KBM-7 (cell line): ENCODE data around the gene SLC66A3.

Experiments used
- DNase-seq: peaks from one replicate; pipeline ENCODE4 v3.0.0-alpha.2; 2015
- in situ Hi-C: fragments of 300-500 bp; cut with MboI; formaldehyde crosslinking; loops from 2 replicates; pipeline ENCODE4 v1.14.3; 2020; ENCODE audit warnings: low sequenced_read_pairs, low pct_unique_long_range_greater_than_20kb, mixed read lengths

SLC66A3 gene

DNA sequence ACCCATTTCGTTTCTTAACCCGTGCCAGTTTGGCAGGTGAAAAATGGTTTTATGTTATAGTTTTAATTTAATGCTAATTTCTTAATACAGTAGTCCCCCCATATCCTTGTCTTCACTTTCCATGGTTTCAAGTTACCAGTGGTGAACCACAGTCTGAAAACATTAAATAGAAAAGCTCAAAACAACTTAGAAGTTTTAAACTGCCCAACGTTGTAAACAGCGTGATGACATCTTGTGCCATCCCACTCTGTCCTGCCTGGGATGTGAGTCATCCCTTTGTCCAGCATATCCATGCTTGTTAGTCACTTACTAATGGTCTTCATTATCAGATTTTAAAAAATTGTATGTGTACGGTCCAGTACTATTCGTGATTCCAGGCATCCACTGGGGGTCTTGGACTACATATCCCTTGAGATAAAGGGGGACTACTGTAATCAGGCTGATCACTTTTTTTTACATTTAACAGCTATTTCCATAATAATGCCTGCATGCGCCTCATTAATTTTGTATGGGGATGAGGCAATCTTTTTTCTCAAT is 31.9 kb downstream of the SLC66A3 start:
- in situ Hi-C loops, result no loop called here
- no peak for DNase-seq

DNA sequence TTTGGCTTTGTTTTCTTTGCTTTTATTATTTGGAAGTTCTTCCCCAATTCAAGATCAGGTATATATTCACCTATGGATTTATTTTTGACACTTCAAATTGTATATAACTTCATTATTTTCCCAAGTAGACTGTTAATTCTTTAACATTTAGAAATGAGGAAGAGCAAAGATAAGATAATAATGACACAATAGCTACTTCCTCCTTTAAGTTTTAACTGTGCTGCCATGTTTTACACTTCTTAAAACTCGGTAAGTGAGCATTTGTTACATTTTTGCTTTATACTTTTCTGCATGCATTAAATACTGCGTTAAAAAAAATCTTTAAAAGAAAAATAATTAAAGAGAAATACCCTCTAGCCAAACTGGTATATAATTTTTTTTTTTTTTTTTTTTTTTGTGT is 32.5 kb downstream of the SLC66A3 start:
- DNase-seq, result peak; percentile 28
- in situ Hi-C loops, result no loop called here

GRCh38 chr2:11196246-11196645 is 41.0 kb downstream of the SLC66A3 start:
- no peak for DNase-seq
- in situ Hi-C loops, result no loop called here

DNA sequence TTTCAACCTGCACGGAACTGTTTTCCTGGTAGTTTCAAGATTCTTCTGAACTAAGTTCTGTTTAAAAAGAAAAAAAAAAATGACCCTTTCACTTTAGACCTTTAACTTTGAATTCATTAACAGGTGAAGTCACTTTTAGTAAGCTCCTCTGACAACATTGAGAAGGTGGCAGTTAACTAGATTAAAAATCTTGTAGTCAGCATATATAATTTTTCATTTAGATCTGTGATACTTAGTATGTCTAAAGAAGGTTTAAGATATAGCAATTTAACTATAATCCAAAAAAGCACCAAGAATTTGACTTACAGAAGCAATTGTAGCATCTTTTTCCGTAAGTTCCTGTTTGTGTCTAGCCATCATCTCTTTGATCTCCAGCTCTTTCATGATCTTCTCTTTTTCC is 45.4 kb downstream of the SLC66A3 start:
- DNase-seq, result no peak
- in situ Hi-C loops, result no loop called here

- in situ Hi-C loops, result no loop called here
Measured at GRCh38 chr2:11201969-11202368, 46.7 kb downstream of the SLC66A3 start.

DNA sequence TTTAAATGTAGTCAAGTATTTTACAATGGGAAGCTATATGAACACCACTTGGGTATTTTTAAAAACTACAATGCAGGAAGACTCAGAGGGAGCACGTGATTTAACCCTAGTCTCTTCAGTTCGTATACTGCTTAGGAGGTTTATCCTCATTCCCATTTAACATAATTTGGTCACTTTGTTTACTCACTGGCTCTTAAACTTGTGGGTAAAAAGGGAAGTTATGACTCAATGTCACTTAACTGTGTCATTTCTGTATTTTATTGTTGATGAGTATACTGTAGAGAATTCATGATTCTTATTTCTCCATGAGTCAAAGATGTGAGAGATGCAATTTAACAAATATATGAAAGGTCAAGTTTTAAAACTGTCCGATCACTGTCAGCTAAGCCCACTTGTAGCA is 48.2 kb downstream of the SLC66A3 start:
- DNase-seq, result peak; percentile 36
- in situ Hi-C loops, result no loop called here

More at GRCh38 chr2:11201969-11202368, 46.7 kb downstream of the SLC66A3 start:
- no peak for DNase-seq

DNA sequence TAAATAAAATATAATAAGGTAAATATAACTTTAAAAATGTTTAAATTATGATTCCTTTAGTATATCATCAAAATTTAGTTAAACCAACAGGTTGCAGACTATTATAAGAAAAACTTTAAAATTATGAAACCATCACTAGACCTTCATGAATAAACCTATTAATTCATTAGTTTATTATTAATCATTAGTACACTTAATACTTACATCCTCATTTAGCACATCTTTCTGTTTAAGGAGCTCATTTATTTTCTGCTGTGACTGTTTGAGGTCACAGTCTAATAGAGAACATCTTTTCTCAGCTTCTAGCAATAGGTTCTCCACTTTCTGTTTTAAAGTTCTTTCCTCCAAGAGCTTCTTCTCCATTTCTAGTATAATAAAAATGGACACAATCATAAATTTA is 52.8 kb downstream of the SLC66A3 start:
- DNase-seq, result no peak
- in situ Hi-C loops, result no loop called here

DNA sequence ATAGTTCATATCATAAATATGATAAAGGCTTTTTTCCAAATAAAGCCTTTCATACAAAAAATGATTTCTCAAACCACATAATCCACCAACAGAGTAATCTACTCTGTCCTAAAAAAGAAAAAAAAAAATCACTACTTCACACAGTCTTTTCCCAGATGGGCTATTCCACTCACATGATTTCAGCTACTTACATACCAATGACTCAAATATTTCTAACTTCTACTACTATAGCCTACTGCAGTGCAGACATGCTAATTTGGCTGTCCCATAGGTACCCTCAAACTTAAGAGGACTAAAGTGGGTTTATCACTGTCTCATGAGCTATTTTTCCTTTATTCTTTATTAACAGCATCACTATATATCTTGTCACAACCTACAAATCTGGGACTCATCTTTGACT is 57.4 kb downstream of the SLC66A3 start:
- in situ Hi-C loops, result no loop called here

GRCh38 chr2:11213090-11213638 is 57.9 kb downstream of the SLC66A3 start:
- in situ Hi-C loops, result no loop called here
- DNase-seq, result no peak

More for the DNA sequence above, 57.4 kb downstream of the SLC66A3 start:
- DNase-seq, result no peak

- in situ Hi-C loops, result no loop called here
- DNase-seq, result no peak
Measured at GRCh38 chr2:11213975-11214374, 58.7 kb downstream of the SLC66A3 start.

DNA sequence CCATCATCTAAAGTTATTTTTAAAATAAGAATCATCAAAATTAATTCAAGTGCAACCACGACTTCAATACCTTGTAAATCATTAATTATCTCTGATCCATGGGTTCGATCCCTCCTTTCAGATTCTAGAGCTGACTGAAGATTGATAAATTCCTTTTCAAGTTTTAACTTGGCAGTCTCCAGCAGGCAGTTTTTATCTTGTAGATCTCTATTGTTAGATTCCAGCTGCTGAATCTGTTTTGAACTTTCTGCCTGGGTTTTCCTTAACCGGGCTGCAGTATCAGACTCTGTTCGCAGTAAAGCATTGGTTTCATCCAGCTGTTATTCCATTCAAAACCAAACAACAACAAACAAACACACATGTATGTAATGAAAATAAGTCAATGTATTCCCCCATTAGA is 59.5 kb downstream of the SLC66A3 start:
- in situ Hi-C loops, result no loop called here
- DNase-seq, result no peak

- in situ Hi-C loops, result no loop called here
- no peak for DNase-seq
Measured at GRCh38 chr2:11215407-11215806, 60.1 kb downstream of the SLC66A3 start.

- in situ Hi-C loops, result no loop called here
- DNase-seq, result no peak
Measured at GRCh38 chr2:11220445-11220844, 65.2 kb downstream of the SLC66A3 start.

DNA sequence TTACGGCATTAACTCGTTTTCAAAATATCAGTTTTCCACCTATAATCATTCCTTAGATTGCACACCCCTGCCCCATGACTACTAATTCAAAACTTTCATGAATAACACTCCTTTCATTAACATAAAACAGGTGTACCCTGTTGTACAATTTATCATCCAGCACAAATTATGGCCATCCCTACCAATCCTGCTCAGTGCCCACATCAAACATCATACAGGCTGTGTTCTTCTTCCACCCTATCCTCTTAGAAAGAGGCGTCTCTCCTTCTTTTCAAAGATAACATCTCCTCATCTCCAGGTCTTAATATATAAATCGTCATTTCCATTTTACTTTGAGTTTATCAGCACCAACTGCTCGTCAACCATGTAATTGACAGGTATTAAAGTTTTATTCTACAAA is 67.6 kb downstream of the SLC66A3 start:
- in situ Hi-C loops, result no loop called here
- no peak for DNase-seq

DNA sequence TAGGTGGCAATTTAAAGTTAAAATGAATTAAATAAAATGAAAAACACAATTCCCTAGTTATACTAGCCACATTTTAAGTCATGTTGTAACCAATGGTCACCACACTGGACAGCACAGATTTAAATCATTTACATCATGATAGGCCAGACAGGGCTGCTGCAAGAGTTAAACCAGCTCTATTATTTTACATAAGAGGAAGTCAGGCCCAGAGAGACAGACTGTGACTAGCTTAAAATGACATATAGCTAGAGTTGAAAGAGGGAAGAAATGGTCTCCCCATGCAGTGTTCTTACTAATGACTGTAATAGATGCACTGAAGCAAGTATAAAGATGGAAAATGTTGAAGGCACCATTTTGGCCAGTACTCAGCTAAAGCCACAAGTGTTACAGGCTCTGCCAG is 69.6 kb downstream of the SLC66A3 start:
- DNase-seq, result peak; percentile 47
- in situ Hi-C loops, result no loop called here

DNA sequence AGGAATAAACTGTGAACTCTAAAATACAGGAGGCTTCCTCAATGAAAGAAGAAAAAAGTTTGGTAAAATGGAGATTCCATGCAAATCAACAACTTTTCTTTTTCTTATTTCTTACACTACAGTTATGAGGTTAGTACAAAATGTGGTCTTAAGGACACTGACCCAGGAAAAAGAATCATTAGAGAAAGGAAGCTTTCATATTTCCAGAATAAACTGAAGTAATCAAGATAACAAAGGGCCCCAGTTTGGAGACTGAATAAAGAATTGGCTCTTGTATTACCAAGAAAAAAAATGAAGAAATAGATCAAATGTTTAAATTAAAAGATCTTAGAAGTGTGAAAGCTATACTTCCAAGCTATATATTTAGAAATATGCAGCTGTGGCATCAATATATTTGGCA is 72.3 kb downstream of the SLC66A3 start:
- in situ Hi-C loops, result no loop called here
- DNase-seq, result no peak
